HEK293 (cell line): ENCODE data around the gene FBXO33.

Experiments used
- CTCF ChIA-PET: fragments of 350-600 bp; formaldehyde crosslinking; extraction: SDS; loops from one replicate; lab custom pipeline; 2021; ENCODE audit warnings: antibody characterized with exemption; lab: Yijun Ruan, JAX
- POLR2A ChIA-PET: fragments of 300-600 bp; formaldehyde crosslinking; extraction: SDS; loops from one replicate; lab custom pipeline; 2020; ENCODE audit warnings: antibody characterized with exemption, inconsistent platforms; lab: Yijun Ruan, JAX
- H3K27ac ChIP-seq: fragments of 200-500 bp; sonication (Bioruptor generic); 2 replicates; pipeline ENCODE4 v1.5.1; 2014; ENCODE audit warnings: low read depth, low read length, control low read depth, inconsistent platforms; ENCODE audit errors: extremely low read depth
- H3K36me3 ChIP-seq, 2 experiments: fragments of 200-500 bp in 1 of 2; sonication (Bioruptor generic) in 1 of 2; 1 replicate in 1 of 2; 2 replicates in 1 of 2; pipeline ENCODE4 v1.5.1; 2014 to 2017; ENCODE audit warnings: inconsistent platforms in 2 of 2, low read length in 2 of 2; ENCODE audit not compliant: control insufficient read depth in 2 of 2, insufficient read depth in 1 of 2
- H3K4me1 ChIP-seq: fragments of 200-500 bp; sonication (Bioruptor generic); 2 replicates; pipeline ENCODE4 v1.5.1; 2014; ENCODE audit warnings: mild to moderate bottlenecking, low read length, inconsistent platforms; ENCODE audit not compliant: control insufficient read depth, insufficient read depth
- H3K4me3 ChIP-seq: 2 replicates; pipeline ENCODE4 v1.5.1; 2011; ENCODE audit warnings: low read depth, mild to moderate bottlenecking, control low read depth, low read length, moderate library complexity
- H3K9me3 ChIP-seq: fragments of 200-500 bp; sonication (Bioruptor generic); 2 replicates; pipeline ENCODE4 v1.5.1; 2014; ENCODE audit warnings: low read depth, low read length, inconsistent platforms; ENCODE audit not compliant: control insufficient read depth, insufficient read depth
- EGR2 ChIP-seq: fragments of 450-650 bp; formaldehyde crosslinking; IDR thresholded peaks from 2 replicates; pipeline ENCODE4 v1.5.1; 2016; ENCODE audit warnings: low read depth, missing biosample characterization, missing genetic modification characterization
- GLI2 ChIP-seq: fragments of 450-650 bp; formaldehyde crosslinking; IDR thresholded peaks from 2 replicates; pipeline ENCODE4; 2017; ENCODE audit warnings: missing biosample characterization, missing genetic modification characterization, low read depth, borderline replicate concordance
- HOXA7 ChIP-seq: sonication (generic); formaldehyde crosslinking; IDR thresholded peaks from 2 replicates; pipeline ENCODE4 v1.8.1; 2022; ENCODE audit warnings: missing genetic modification reagents, borderline replicate concordance
- HOXD13 ChIP-seq: sonication (generic); formaldehyde crosslinking; IDR thresholded peaks from 2 replicates; pipeline ENCODE4 v1.8.0; 2022; ENCODE audit warnings: missing genetic modification reagents, borderline replicate concordance
- MYNN ChIP-seq: fragments of 450-650 bp; formaldehyde crosslinking; IDR thresholded peaks from 2 replicates; pipeline ENCODE4 v1.5.1; 2016; ENCODE audit warnings: missing biosample characterization, missing genetic modification characterization, borderline replicate concordance
- PRDM1 ChIP-seq: fragments of 450-650 bp; formaldehyde crosslinking; IDR thresholded peaks from 2 replicates; pipeline ENCODE4; 2016; ENCODE audit warnings: missing biosample characterization, missing genetic modification characterization
- SCRT2 ChIP-seq: fragments of 450-650 bp; formaldehyde crosslinking; IDR thresholded peaks from 2 replicates; pipeline ENCODE4 v1.5.1; 2016; ENCODE audit warnings: missing biosample characterization, missing genetic modification characterization
- SP2 ChIP-seq: fragments of 450-650 bp; formaldehyde crosslinking; IDR thresholded peaks from 2 replicates; pipeline ENCODE4 v1.5.1; 2016; ENCODE audit warnings: missing biosample characterization, missing genetic modification characterization
- YY1 ChIP-seq: fragments of 450-650 bp; formaldehyde crosslinking; IDR thresholded peaks from 2 replicates; pipeline ENCODE4 v1.5.1; 2018; ENCODE audit warnings: missing biosample characterization, missing genetic modification characterization
- ZBTB1 ChIP-seq: fragments of 450-650 bp; formaldehyde crosslinking; IDR thresholded peaks from 2 replicates; pipeline ENCODE4 v1.5.1; 2016; ENCODE audit warnings: missing biosample characterization, missing genetic modification characterization
- ZBTB20 ChIP-seq: fragments of 450-650 bp; formaldehyde crosslinking; IDR thresholded peaks from 2 replicates; pipeline ENCODE4 v1.5.1; 2016; ENCODE audit warnings: missing biosample characterization, missing genetic modification characterization
- ZFHX2 ChIP-seq: fragments of 450-650 bp; formaldehyde crosslinking; conservative IDR thresholded peaks from 2 replicates; pipeline ENCODE4 v1.5.1; 2016; ENCODE audit warnings: missing biosample characterization, missing genetic modification characterization
- ZIC2 ChIP-seq: fragments of 450-650 bp; formaldehyde crosslinking; IDR thresholded peaks from 2 replicates; pipeline ENCODE4 v1.5.1; 2016; ENCODE audit warnings: missing biosample characterization, missing genetic modification characterization
- ZNF132 ChIP-seq: fragments of 450-650 bp; formaldehyde crosslinking; IDR thresholded peaks from 2 replicates; pipeline ENCODE4 v1.5.1; 2017; ENCODE audit warnings: missing biosample characterization, missing genetic modification characterization, borderline replicate concordance
- ZNF16 ChIP-seq: fragments of 450-650 bp; formaldehyde crosslinking; IDR thresholded peaks from 2 replicates; pipeline ENCODE4 v1.5.1; 2016; ENCODE audit warnings: low read depth, missing biosample characterization, missing genetic modification characterization
- ZNF311 ChIP-seq: fragments of 450-650 bp; formaldehyde crosslinking; IDR thresholded peaks from 2 replicates; pipeline ENCODE4 v1.5.1; 2017; ENCODE audit warnings: missing biosample characterization, missing genetic modification characterization, borderline replicate concordance
- ZNF341 ChIP-seq: fragments of 450-650 bp; formaldehyde crosslinking; IDR thresholded peaks from 2 replicates; pipeline ENCODE4; 2016; ENCODE audit warnings: low read depth, missing biosample characterization, missing genetic modification characterization
- ZNF394 ChIP-seq: fragments of 450-650 bp; formaldehyde crosslinking; IDR thresholded peaks from 2 replicates; pipeline ENCODE4 v1.5.1; 2016; ENCODE audit warnings: missing biosample characterization, missing genetic modification characterization, mild to moderate bottlenecking, moderate library complexity, borderline replicate concordance
- ZNF426 ChIP-seq: fragments of 450-650 bp; formaldehyde crosslinking; IDR thresholded peaks from 2 replicates; pipeline ENCODE4 v1.5.1; 2017; ENCODE audit warnings: missing biosample characterization, missing genetic modification characterization, mild to moderate bottlenecking, inconsistent platforms, moderate library complexity
- ZNF610 ChIP-seq: fragments of 450-650 bp; formaldehyde crosslinking; IDR thresholded peaks from 2 replicates; pipeline ENCODE4 v1.5.1; 2016; ENCODE audit warnings: missing biosample characterization, missing genetic modification characterization, borderline replicate concordance
- ZNF707 ChIP-seq: fragments of 450-650 bp; formaldehyde crosslinking; IDR thresholded peaks from 2 replicates; pipeline ENCODE4 v1.5.1; 2016; ENCODE audit warnings: missing biosample characterization, missing genetic modification characterization
- ZNF768 ChIP-seq: fragments of 450-650 bp; formaldehyde crosslinking; IDR thresholded peaks from 2 replicates; pipeline ENCODE4 v1.5.1; 2018; ENCODE audit warnings: missing biosample characterization, mild to moderate bottlenecking, missing genetic modification characterization
- TF ChIP-seq, protein P1 (sequence below): fragments of 450-650 bp; formaldehyde crosslinking; IDR thresholded peaks from 2 replicates; pipeline ENCODE4 v1.5.1; 2017; ENCODE audit warnings: missing biosample characterization, missing genetic modification characterization
- TF ChIP-seq, protein P2 (sequence below): fragments of 450-650 bp; formaldehyde crosslinking; IDR thresholded peaks from 2 replicates; pipeline ENCODE4 v1.5.1; 2017; ENCODE audit warnings: missing biosample characterization, missing genetic modification characterization
- TF ChIP-seq, protein P3 (sequence below): fragments of 450-650 bp; formaldehyde crosslinking; IDR thresholded peaks from 2 replicates; pipeline ENCODE4 v1.5.1; 2017; ENCODE audit warnings: missing biosample characterization, missing genetic modification characterization
- TF ChIP-seq, protein P4 (sequence below): fragments of 450-650 bp; formaldehyde crosslinking; IDR thresholded peaks from 2 replicates; pipeline ENCODE4 v1.5.1; 2016; ENCODE audit warnings: missing biosample characterization, missing genetic modification characterization

Gene FBXO33

DNA sequence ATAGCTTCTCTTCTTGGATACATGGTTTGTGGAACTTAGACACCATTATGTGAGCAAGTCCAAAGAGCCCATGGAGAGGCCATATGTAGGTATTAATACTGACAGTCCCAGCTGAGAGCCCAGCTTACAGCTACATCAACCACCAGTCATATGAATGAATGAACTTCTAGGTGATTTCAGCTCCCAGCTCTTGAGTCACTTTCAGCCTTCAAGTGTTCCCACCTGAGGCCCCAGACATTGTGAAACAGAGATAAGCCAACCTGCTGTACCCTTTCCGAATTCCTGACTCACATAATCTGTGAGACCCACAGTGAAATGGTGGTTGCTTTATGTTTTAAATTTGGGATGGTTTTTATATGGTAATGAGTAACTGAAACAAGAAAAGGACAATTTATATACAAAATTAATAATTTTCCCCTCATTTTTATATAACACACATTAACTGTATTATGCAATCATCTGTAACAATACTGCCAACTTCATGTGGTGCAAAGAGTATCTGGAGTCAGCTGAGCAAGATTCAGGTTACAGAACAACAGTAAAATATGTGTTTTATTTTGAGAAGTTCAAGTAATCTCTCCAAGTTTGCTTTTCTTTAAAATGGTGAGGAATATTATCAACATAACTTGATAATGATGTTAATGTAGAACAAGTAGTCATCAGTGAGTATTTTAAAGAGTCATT, 27.7 kb upstream of the FBXO33 start:
- TF ChIP-seq ZIC2 (tag by site-specific recombination) (no peak), ZNF16 (tag by site-specific recombination) (no peak), ZNF610 (tag by site-specific recombination) (no peak), ZNF768 (tag by site-specific recombination) (no peak), HOXD13 (CRISPR knock-in tag) (no peak), ZBTB20 (tag by site-specific recombination) (no peak), PRDM1 (tag by site-specific recombination) (no peak), ZFHX2 (no peak), ZNF426 (tag by site-specific recombination) (no peak), EGR2 (tag by site-specific recombination) (no peak), SP2 (tag by site-specific recombination) (no peak), GLI2 (tag by site-specific recombination) (no peak), ZNF132 (tag by site-specific recombination) (no peak), SCRT2 (no peak), ZNF394 (no peak), ZNF707 (no peak)
- TF ChIP-seq, protein P1, sequence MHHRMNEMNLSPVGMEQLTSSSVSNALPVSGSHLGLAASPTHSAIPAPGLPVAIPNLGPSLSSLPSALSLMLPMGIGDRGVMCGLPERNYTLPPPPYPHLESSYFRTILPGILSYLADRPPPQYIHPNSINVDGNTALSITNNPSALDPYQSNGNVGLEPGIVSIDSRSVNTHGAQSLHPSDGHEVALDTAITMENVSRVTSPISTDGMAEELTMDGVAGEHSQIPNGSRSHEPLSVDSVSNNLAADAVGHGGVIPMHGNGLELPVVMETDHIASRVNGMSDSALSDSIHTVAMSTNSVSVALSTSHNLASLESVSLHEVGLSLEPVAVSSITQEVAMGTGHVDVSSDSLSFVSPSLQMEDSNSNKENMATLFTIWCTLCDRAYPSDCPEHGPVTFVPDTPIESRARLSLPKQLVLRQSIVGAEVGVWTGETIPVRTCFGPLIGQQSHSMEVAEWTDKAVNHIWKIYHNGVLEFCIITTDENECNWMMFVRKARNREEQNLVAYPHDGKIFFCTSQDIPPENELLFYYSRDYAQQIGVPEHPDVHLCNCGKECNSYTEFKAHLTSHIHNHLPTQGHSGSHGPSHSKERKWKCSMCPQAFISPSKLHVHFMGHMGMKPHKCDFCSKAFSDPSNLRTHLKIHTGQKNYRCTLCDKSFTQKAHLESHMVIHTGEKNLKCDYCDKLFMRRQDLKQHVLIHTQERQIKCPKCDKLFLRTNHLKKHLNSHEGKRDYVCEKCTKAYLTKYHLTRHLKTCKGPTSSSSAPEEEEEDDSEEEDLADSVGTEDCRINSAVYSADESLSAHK (tag by site-specific recombination), result no peak
- TF ChIP-seq, protein P2, sequence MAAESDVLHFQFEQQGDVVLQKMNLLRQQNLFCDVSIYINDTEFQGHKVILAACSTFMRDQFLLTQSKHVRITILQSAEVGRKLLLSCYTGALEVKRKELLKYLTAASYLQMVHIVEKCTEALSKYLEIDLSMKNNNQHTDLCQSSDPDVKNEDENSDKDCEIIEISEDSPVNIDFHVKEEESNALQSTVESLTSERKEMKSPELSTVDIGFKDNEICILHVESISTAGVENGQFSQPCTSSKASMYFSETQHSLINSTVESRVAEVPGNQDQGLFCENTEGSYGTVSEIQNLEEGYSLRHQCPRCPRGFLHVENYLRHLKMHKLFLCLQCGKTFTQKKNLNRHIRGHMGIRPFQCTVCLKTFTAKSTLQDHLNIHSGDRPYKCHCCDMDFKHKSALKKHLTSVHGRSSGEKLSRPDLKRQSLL (tag by site-specific recombination), result no peak
- Histone ChIP-seq H3K27ac (no peak overlapping the region), H3K4me1 (no peaks in the 10 kb centered on the region), H3K4me3 (no peak overlapping the region), H3K9me3 (no peaks in the 10 kb centered on the region), H3K36me3 (no peaks in the 10 kb centered on the region)
- POLR2A ChIA-PET, result no interaction called here
- CTCF ChIA-PET, result no interaction called here

DNA sequence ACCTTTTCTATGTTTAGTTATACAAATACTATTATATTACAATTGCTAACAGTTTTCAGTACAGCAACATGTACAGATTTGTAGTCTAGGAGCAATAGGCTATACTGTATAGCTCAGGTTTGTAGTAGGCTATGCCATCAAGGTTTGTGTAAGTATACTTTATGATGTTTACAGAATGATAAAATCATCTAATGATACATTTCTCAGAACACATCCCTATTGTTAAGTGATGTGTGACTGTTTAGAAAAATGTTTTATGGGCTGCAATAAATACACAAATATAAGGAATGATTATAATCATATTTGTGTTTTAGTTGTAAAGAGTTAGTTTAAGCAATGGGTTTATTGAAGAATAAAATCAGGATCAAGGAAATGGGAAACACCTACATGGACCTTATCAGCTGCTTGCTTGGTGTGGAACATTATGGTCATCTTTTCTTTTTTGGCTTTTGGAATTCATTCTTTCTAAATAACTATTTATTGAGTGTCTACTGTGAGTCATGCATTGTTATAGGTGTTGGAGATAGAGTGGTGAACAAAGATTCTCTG, 24.5 kb upstream of the FBXO33 start:
- H3K9me3 ChIP-seq, result no peaks in the 10 kb centered on the region
- H3K4me1 ChIP-seq, result no peaks in the 10 kb centered on the region; the same call in 1 of the 2 replicates
- ChIA-PET CTCF (interaction anchor here (1.1 kb wide), 1 partner anchor 15 kb away, joined by 3 read pairs; no protein-coding TSS in a partner anchor), POLR2A (no interaction called here)
- no peak overlapping the region for H3K27ac ChIP-seq
- H3K36me3 ChIP-seq, result no peaks in the 10 kb centered on the region
- H3K4me3 ChIP-seq, result no peak overlapping the region
- no peak for TF ChIP-seq ZNF341 (tag by site-specific recombination)
- TF ChIP-seq ZBTB1 (tag by site-specific recombination), result no peak
- TF ChIP-seq, protein P3, sequence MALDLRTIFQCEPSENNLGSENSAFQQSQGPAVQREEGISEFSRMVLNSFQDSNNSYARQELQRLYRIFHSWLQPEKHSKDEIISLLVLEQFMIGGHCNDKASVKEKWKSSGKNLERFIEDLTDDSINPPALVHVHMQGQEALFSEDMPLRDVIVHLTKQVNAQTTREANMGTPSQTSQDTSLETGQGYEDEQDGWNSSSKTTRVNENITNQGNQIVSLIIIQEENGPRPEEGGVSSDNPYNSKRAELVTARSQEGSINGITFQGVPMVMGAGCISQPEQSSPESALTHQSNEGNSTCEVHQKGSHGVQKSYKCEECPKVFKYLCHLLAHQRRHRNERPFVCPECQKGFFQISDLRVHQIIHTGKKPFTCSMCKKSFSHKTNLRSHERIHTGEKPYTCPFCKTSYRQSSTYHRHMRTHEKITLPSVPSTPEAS (tag by site-specific recombination), result no peak
- TF ChIP-seq ZNF311 (tag by site-specific recombination), result no peak
- TF ChIP-seq, protein P1 (tag by site-specific recombination), result no peak
- no peak for TF ChIP-seq MYNN (tag by site-specific recombination)
- TF ChIP-seq, protein P4, sequence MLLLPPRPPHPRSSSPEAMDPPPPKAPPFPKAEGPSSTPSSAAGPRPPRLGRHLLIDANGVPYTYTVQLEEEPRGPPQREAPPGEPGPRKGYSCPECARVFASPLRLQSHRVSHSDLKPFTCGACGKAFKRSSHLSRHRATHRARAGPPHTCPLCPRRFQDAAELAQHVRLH (tag by site-specific recombination), result no peak
- no peak for TF ChIP-seq HOXA7 (CRISPR knock-in tag)
- no peak for TF ChIP-seq YY1 (tag by site-specific recombination)
